Body of pancreas (tissue), 4 donors: Measurements from ENCODE around the gene FRMPD4. TPM values are rescaled to one million over a fixed set of nuclear protein-coding genes. Genes with fewer than 3 reads are reported as not detected.

Source experiments
- ATAC-seq: fragments of 150-250 bp; one replicate; pipeline ENCODE4 v1.9.1; 2016
- DNase-seq, 4 donors: peaks; one replicate each; pipeline ENCODE4 v3.0.0-alpha.2; 2019
- H3K27ac ChIP-seq, 4 donors: fragments of 200-600 bp; sonication (generic); 1 replicate in 3 of 4; 2 replicates in 1 of 4; pipeline versions ENCODE4 v1.5.1 to v1.6.1; 2016 to 2019; ENCODE audit warnings: mild to moderate bottlenecking in 1 of 4, mixed read lengths in 1 of 4, moderate library complexity in 1 of 4
- H3K27me3 ChIP-seq, 2 donors: fragments of 200-600 bp; sonication (generic); one replicate each; pipeline ENCODE4 v1.6.0; 2016; ENCODE audit warnings: mild to moderate bottlenecking in 1 of 2
- H3K36me3 ChIP-seq, 2 donors: fragments of 200-600 bp; sonication (generic); replicated peaks in 1 of 2; 2 replicates each; pipeline ENCODE4 v1.5.1; 2016; ENCODE audit warnings: low read depth in 2 of 2; ENCODE audit not compliant: insufficient read depth in 1 of 2
- H3K4me1 ChIP-seq: fragments of 200-600 bp; sonication (generic); one replicate; pipeline ENCODE4 v1.6.0; 2016
- H3K4me3 ChIP-seq, 2 donors: fragments of 200-600 bp; sonication (generic); 1 replicate in 1 of 2; 2 replicates in 1 of 2; pipeline ENCODE4 v1.5.1; 2016 to 2019
- H3K9me3 ChIP-seq, 3 donors: fragments of 200-600 bp; sonication (generic); 1 replicate in 2 of 3; 2 replicates in 1 of 3; pipeline ENCODE4 v1.5.1; 2016
- POLR2A ChIP-seq, 3 donors: fragments of 450-650 bp; IDR thresholded peaks; one replicate each; pipeline ENCODE4 v1.6.1; 2016; ENCODE audit warnings: antibody characterized with exemption in 3 of 3, mild to moderate bottlenecking in 2 of 3
- WGBS, 2 donors: methylation state at CpG; one replicate each; pipeline ENCODE4 v1.1.5; 2017; 5-methylcytosine and 5-hydroxymethylcytosine counted together
- intact Hi-C: fragments of 100-400 bp; cut with DNase I; formaldehyde crosslinking; loops from one replicate; pipeline ENCODE4 v1.15.1; 2023
- total RNA-seq, 2 donors: library from RNA; depleted of rRNA; stranded (reverse); fragments of >200 nt; gene quantifications; one replicate each; pipeline ENCODE4 v1.1.0, GENCODE V29; 2016
- TF ChIP-seq, protein P1 (sequence below), 7 experiments: fragments of 450-650 bp in 4 of 7; fragments of 200-600 bp in 3 of 7; sonication (generic) in 3 of 7; IDR thresholded peaks; one replicate each; pipeline ENCODE4 v1.5.1; 2016 to 2019; ENCODE audit warnings: antibody characterized with exemption in 7 of 7

Gene FRMPD4
- total RNA-seq, 2 donors from 2014 or later: 0.26 TPM; not detected in 1

DNA sequence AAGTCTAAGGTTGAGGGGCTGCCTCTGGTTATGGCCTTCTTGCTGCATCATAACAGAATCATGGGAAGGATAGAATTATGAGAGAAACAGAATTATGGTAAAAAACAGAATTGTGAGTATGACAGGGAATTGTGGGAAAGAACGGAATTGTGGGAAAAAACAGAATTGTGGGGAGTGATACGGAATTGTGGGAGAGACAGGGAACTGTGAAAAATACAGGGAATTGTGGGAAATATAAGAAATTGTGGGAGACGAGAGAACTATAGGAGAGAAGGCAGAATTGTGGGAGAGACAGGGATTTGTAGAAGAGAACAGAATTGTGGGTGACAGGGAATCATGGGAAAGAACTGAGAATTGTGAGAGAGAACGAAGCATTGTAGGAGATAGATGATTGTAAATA, 159.1 kb downstream of the FRMPD4 start:
- intact Hi-C loops: no loop called here
- no peak for ATAC-seq

DNA sequence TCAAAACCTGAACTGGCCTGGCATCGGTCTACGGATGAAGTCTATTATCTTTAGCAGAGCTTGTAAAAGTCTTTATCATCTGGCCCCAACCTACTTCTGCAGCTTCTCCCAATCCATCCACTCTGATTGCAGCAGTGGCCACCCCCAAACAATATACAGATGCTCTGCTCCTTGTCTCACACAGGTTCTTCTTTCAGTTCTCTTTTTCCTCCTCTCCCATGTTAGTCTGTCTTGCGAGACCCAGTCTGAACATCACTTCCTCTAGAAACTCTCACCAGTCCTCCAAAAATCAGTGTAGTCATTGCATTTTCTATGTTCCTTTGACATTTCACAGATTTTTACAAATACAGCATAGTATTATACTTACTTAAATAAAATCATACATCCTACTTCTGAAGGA, 163.0 kb downstream of the FRMPD4 start:
- no peaks in the 10 kb centered on the region for H3K27me3 ChIP-seq
- no peaks in the 10 kb centered on the region for H3K9me3 ChIP-seq
- H3K4me3 ChIP-seq: no peak overlapping the region
- DNase-seq (no peak), ATAC-seq (no peak)
- H3K36me3 ChIP-seq: no peaks in the 10 kb centered on the region
- no peak for TF ChIP-seq POLR2A (IDR thresholded peaks at IDR 0.05)
- TF ChIP-seq, protein P1, sequence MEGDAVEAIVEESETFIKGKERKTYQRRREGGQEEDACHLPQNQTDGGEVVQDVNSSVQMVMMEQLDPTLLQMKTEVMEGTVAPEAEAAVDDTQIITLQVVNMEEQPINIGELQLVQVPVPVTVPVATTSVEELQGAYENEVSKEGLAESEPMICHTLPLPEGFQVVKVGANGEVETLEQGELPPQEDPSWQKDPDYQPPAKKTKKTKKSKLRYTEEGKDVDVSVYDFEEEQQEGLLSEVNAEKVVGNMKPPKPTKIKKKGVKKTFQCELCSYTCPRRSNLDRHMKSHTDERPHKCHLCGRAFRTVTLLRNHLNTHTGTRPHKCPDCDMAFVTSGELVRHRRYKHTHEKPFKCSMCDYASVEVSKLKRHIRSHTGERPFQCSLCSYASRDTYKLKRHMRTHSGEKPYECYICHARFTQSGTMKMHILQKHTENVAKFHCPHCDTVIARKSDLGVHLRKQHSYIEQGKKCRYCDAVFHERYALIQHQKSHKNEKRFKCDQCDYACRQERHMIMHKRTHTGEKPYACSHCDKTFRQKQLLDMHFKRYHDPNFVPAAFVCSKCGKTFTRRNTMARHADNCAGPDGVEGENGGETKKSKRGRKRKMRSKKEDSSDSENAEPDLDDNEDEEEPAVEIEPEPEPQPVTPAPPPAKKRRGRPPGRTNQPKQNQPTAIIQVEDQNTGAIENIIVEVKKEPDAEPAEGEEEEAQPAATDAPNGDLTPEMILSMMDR (IDR thresholded peaks at IDR 0.05): no peak
- intact Hi-C loops: no loop called here
- 74 to 82% methylated on average over 3 of the region's 3 CpGs for WGBS, 2 donors
- no peak overlapping the region for H3K27ac ChIP-seq
- H3K4me1 ChIP-seq: no peaks in the 10 kb centered on the region

More for the DNA sequence above, 159.1 kb downstream of the FRMPD4 start:
- WGBS, 2 donors: 62 to 71% methylated on average over 4 of the region's 4 CpGs
- no peak for DNase-seq
- TF ChIP-seq, protein P1 (IDR thresholded peaks at IDR 0.05): no peak
- H3K4me3 ChIP-seq: no peak overlapping the region
- H3K27me3 ChIP-seq: no peaks in the 10 kb centered on the region
- no peaks in the 10 kb centered on the region for H3K36me3 ChIP-seq
- no peaks in the 10 kb centered on the region for H3K9me3 ChIP-seq
- no peaks in the 10 kb centered on the region for H3K4me1 ChIP-seq
- no peak overlapping the region for H3K27ac ChIP-seq

DNA sequence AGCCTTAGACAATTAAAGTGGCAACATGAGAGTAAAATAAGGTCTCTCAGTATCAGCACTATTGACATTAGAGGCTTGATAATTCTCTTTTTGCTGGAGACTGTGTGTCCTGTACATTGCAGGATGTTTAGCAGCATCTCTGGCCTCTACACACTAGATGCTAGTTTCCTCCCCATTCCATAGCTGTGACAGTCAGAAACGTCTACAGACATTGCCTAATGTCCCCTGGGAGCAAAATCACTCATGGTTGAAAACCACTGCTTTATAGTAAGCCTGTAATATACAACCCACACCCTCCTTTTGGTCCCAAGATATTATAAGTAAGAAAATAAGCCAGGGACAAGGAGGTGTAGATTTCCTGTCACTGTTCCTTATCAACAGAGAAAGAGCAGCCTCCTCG, 166.0 kb downstream of the FRMPD4 start:
- Histone ChIP-seq H3K9me3 (no peaks in the 10 kb centered on the region), H3K4me3 (no peak overlapping the region), H3K36me3 (no peaks in the 10 kb centered on the region), H3K4me1 (peaks cover 8% of the 10 kb centered on the region), H3K27ac (no peak overlapping the region), H3K27me3 (no peaks in the 10 kb centered on the region)
- 32 to 39% methylated on average over 2 of the region's 2 CpGs for WGBS, 2 donors
- DNase-seq (no peak), ATAC-seq (no peak)
- TF ChIP-seq POLR2A (IDR thresholded peaks at IDR 0.05): no peak
- intact Hi-C loops: no loop called here

DNA sequence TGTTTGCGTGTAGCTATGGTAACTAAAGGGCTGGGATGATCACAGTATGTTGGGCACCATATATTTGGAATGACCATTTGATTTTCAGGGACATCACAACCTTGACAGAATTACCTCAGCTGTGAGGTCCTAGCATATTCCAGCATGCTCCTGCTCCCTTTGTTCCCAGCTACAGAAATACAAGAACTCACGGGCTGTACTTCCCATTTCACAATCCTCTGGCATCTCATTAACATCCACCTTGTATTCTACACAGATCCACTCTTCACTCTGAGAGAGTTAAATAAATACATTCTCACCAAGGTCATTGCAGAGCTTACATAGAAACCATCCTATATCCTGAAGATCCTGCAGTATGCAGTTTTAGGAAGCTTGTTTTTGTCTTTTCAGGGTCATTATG, 169.7 kb downstream of the FRMPD4 start:
- DNase-seq (no peak), ATAC-seq (no peak)
- Histone ChIP-seq H3K9me3 (no peaks in the 10 kb centered on the region), H3K4me3 (no peak overlapping the region), H3K27ac (no peak overlapping the region), H3K27me3 (no peaks in the 10 kb centered on the region), H3K36me3 (no peaks in the 10 kb centered on the region), H3K4me1 (peaks cover 8% of the 10 kb centered on the region)
- TF ChIP-seq, protein P1 (IDR thresholded peaks at IDR 0.05): no peak
- no peak for TF ChIP-seq POLR2A (IDR thresholded peaks at IDR 0.05)
- WGBS, 2 donors: 41 to 50% methylated on average over 2 of the region's 2 CpGs
- intact Hi-C loops: no loop called here

DNA sequence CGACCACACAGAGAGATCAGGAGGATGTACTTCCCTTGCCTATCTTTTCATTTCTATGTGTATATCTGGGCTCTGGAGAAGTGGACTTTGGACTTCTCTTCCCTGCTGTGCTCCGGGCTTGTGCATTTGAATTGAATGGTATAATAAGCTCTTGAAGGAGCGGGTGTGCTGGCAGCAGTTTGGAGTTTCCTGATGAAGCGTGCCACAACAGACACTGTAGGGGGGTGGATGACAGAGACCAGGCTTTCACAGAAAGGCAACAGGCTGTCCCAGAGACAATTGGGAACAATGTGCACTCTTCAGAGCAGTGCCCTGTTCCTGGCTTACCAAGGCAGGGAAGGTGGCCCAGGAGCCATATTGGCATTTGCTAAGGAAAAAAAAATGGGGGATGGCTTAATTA, 170.1 kb downstream of the FRMPD4 start:
- ATAC-seq: no peak
- H3K27ac ChIP-seq: no peak overlapping the region
- TF ChIP-seq, protein P1 (IDR thresholded peaks at IDR 0.05): no peak
- TF ChIP-seq POLR2A (IDR thresholded peaks at IDR 0.05): no peak
- intact Hi-C loops: no loop called here
- 36 to 50% methylated on average over 4 of the region's 4 CpGs for WGBS, 2 donors
- no peaks in the 10 kb centered on the region for H3K27me3 ChIP-seq
- no peak for DNase-seq
- H3K4me1 ChIP-seq: peaks cover 8% of the 10 kb centered on the region
- no peaks in the 10 kb centered on the region for H3K9me3 ChIP-seq
- H3K36me3 ChIP-seq: no peaks in the 10 kb centered on the region
- H3K4me3 ChIP-seq: no peak overlapping the region
